DND-41 (cell line): ENCODE results near the gene CYP19A1.

ENCODE experiments used
- EZH2 ChIP-seq: IDR thresholded peaks from 3 replicates; pipeline ENCODE4 v1.6.1; 2012; ENCODE audit warnings: borderline replicate concordance, low read depth, mild to moderate bottlenecking, moderate library complexity, low read length, inconsistent platforms; ENCODE audit not compliant: severe bottlenecking
- TF ChIP-seq, protein P1 (sequence below): IDR thresholded peaks from 2 replicates; pipeline ENCODE4 v1.5.1; 2012; ENCODE audit warnings: borderline replicate concordance, low read length, moderate library complexity, mild to moderate bottlenecking; ENCODE audit not compliant: poor library complexity, severe bottlenecking; ENCODE audit errors: extremely low read depth

DNA sequence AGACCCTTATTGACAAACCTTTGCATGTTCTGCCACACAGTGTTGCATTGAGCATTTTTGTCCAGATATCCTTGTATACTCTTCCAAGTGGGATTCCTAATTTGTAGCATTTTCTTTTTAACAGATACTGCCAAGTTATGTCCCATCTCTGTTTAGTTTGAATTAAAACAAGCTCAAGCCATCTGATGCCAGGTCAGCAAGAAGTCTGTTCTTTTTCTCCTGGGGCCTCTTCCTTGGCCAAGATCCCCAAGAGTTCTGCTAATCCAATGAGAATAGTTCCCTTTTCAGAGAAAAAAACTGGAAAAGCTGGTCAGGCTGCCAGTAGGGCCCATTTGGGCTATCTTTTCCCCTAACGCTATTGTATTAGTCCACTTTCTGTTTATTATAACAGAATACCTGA, 32.9 kb upstream of the CYP19A1 start:
- TF ChIP-seq, protein P1, sequence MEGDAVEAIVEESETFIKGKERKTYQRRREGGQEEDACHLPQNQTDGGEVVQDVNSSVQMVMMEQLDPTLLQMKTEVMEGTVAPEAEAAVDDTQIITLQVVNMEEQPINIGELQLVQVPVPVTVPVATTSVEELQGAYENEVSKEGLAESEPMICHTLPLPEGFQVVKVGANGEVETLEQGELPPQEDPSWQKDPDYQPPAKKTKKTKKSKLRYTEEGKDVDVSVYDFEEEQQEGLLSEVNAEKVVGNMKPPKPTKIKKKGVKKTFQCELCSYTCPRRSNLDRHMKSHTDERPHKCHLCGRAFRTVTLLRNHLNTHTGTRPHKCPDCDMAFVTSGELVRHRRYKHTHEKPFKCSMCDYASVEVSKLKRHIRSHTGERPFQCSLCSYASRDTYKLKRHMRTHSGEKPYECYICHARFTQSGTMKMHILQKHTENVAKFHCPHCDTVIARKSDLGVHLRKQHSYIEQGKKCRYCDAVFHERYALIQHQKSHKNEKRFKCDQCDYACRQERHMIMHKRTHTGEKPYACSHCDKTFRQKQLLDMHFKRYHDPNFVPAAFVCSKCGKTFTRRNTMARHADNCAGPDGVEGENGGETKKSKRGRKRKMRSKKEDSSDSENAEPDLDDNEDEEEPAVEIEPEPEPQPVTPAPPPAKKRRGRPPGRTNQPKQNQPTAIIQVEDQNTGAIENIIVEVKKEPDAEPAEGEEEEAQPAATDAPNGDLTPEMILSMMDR, result no peak
- TF ChIP-seq EZH2, result no peak
